Right lobe of liver (tissue), 6 donors: ENCODE results near the gene EVL. TPM values are rescaled to one million over a fixed set of nuclear protein-coding genes. Genes with fewer than 3 reads are reported as not detected.

Source experiments
- ATAC-seq, 4 donors: fragments of 200-7000 bp; cut with Tn5 transposase; one replicate each; pipeline ENCODE4 v1.9.1; 2020; ENCODE audit warnings: mild to moderate bottlenecking in 4 of 4, moderate library complexity in 4 of 4
- DNase-seq, 3 donors: peaks; one replicate each; pipeline ENCODE4 v3.0.0-alpha.2; 2020
- H3K27ac ChIP-seq, 3 donors: fragments of 200-600 bp; one replicate each; pipeline ENCODE4 v1.8.0; 2022
- H3K27me3 ChIP-seq, 2 donors: fragments of 200-600 bp; one replicate each; pipeline ENCODE4 v1.8.0; 2022
- H3K36me3 ChIP-seq, 4 donors: fragments of 200-600 bp; sonication (generic) in 1 of 4; one replicate each; pipeline versions ENCODE4 v1.5.1 to v1.8.0; 2017 to 2022; ENCODE audit warnings: control low read depth in 1 of 4
- H3K4me1 ChIP-seq, 4 donors: fragments of 200-600 bp; sonication (generic) in 1 of 4; one replicate each; pipeline versions ENCODE4 v1.5.1 to v1.8.0; 2017 to 2022; ENCODE audit warnings: control low read depth in 1 of 4
- H3K4me3 ChIP-seq, 3 donors: fragments of 200-600 bp; one replicate each; pipeline ENCODE4 v1.8.0; 2022
- H3K9me3 ChIP-seq, 4 donors: fragments of 200-600 bp; sonication (generic) in 1 of 4; one replicate each; pipeline versions ENCODE4 v1.5.1 to v1.8.0; 2017 to 2022; ENCODE audit warnings: control low read depth in 1 of 4
- POLR2A ChIP-seq: fragments of 450-650 bp; IDR thresholded peaks from one replicate; pipeline ENCODE4 v1.6.1; 2017; ENCODE audit warnings: antibody characterized with exemption, mild to moderate bottlenecking
- WGBS: methylation state at CpG from one replicate; pipeline ENCODE4 v1.1.6; 2018; ENCODE audit warnings: low coverage, low lambda C conversion rate; ENCODE audit not compliant: insufficient coverage; ENCODE audit errors: missing lambda C conversion rate; 5-methylcytosine and 5-hydroxymethylcytosine counted together
- intact Hi-C, 2 donors: fragments of 100-400 bp; cut with DNase I; formaldehyde crosslinking; loops; one replicate each; pipeline versions ENCODE4 v1.11.2 to v1.14.1; 2022
- total RNA-seq, 6 experiments: library from RNA; depleted of rRNA in 2 of 6; stranded (reverse); fragments of >200 nt in 2 of 6; fragmentation: NEBNext Ultra II Directional in 3 of 6; extraction: Animal tissue kit (Norgen Biotek cat#: 25700) in 3 of 6; gene quantifications; one replicate each; pipeline versions ENCODE4 v1.1.0 to v1.2.4, GENCODE V29; 2016 to 2023
- TF ChIP-seq, protein P1 (sequence below), 4 donors: fragments of 200-600 bp in 3 of 4; fragments of 450-650 bp in 1 of 4; IDR thresholded peaks; one replicate each; pipeline versions ENCODE4 v1.5.1 to v1.8.0; 2016 to 2022; ENCODE audit warnings: antibody characterized with exemption in 4 of 4, mild to moderate bottlenecking in 2 of 4
- donor health status: DM: no; HTN: yes; CAD: no.
- donor health status: DM: no; HTN: no; CAD: no.
- donor health status: DM: no; HTN: no; CAD: no.
- donor health status: DM: no; HTN: yes; CAD: no.
- donor health status: DM: no; HTN: yes; CAD: no.

Gene EVL
- total RNA-seq, 6 experiments from 2014 or later: 23.6 to 162 (median 68.4) TPM

DNA sequence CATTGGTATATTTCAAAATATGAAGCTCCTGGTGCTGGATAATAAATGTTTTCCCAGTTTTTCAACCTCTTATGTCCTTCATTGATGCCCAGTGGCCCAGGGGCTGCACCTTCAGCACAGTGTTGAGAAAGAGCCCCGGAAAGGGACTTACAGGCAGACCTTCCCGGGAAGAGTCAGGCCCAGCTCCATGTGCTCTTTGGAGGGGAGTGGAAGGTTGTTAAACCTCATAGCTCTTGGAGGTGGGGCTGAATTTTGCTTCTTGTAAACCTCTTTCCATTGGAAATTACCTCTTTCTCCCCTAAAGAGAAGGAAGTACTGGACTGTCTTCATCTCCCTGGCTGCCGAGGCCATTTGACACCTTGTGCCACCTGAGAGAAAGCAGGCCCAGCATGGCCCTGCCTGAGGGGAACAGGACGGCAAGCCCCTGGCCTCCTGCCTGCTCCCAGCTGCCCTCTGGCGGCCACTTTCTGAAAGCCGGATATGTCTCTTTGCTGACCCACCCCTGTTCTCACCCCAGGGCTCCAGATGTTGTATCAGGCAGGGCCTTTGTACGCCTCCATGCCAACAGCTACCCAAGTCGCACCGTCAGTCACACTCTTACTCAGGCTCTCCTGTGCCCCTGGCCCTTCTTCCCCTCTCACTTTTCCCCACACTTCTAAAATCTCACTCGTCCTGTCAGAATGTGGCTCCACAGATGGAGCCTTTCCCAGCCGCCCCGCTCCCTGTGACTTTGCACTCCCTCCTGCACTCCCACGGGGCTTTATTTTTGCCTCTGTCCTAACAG is 43.0 kb downstream of the EVL start:
- H3K4me1 ChIP-seq: peaks cover 0 to 27% (median 0%) of the 10 kb centered on the region in 4 donors
- intact Hi-C loops: no loop called here
- peak; percentile 76 to 88 (median 82) for ATAC-seq
- WGBS: 19% methylated on average over 10 of the region's 13 CpGs
- H3K27ac ChIP-seq: no peak overlapping the region
- no peaks in the 10 kb centered on the region for H3K27me3 ChIP-seq
- no peak overlapping the region for H3K4me3 ChIP-seq
- peaks cover 0 to 10% (median 0%) of the 10 kb centered on the region in 4 donors for H3K36me3 ChIP-seq
- TF ChIP-seq POLR2A: no peak
- TF ChIP-seq, protein P1, sequence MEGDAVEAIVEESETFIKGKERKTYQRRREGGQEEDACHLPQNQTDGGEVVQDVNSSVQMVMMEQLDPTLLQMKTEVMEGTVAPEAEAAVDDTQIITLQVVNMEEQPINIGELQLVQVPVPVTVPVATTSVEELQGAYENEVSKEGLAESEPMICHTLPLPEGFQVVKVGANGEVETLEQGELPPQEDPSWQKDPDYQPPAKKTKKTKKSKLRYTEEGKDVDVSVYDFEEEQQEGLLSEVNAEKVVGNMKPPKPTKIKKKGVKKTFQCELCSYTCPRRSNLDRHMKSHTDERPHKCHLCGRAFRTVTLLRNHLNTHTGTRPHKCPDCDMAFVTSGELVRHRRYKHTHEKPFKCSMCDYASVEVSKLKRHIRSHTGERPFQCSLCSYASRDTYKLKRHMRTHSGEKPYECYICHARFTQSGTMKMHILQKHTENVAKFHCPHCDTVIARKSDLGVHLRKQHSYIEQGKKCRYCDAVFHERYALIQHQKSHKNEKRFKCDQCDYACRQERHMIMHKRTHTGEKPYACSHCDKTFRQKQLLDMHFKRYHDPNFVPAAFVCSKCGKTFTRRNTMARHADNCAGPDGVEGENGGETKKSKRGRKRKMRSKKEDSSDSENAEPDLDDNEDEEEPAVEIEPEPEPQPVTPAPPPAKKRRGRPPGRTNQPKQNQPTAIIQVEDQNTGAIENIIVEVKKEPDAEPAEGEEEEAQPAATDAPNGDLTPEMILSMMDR (IDR thresholded peaks at IDR 0.05): peak; percentile 77 to 87 (median 84)
- no peaks in the 10 kb centered on the region for H3K9me3 ChIP-seq
- peak; percentile 77 to 81 (median 80) for DNase-seq

DNA sequence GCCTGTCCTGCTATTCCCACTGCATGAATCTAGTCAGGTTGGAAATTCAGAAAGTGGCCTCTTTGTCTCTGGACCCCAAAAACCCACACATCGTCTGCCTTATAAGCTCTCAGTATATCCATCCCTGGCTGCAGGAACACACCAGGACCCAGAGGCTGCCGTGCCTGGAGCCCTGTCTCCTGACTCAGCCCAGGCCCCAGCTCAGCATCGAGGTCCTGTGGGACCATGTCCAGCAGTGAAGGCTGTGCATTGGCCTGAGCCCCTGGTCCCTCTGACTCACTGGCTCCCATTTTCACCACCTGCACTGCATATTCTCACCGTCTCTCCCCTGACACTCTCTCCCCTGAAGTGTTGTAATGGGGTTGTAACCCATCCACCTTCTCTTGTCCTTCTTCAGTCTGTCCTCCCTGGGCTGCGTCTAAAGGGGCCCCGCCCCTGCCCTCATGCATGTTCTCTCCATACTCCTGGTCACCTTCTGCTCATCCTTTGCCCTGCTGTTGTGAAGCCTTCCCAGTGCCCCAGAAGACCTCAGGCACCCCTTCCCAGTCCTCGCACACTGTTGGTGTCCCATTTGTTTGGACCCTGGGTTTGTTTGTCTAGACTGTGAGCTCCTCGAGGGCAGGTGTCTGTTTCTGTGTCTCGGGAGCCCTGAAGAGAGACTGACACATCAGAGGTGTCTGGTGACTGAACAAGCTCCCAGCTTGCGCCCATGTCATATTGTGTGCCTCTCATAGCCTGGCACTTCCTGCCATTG is 43.8 kb downstream of the EVL start:
- no peaks in the 10 kb centered on the region for H3K9me3 ChIP-seq
- WGBS: 70% methylated on average over 7 of the region's 10 CpGs
- intact Hi-C loops: no loop called here
- no peaks in the 10 kb centered on the region for H3K27me3 ChIP-seq
- peaks cover 0 to 20% (median 0%) of the 10 kb centered on the region in 4 donors for H3K4me1 ChIP-seq
- no peak for TF ChIP-seq POLR2A
- TF ChIP-seq, protein P1 (IDR thresholded peaks at IDR 0.05): no peak
- no peak for DNase-seq
- peaks cover 0 to 10% (median 0%) of the 10 kb centered on the region in 4 donors for H3K36me3 ChIP-seq
- no peak for ATAC-seq
- no peak overlapping the region for H3K27ac ChIP-seq
- no peak overlapping the region for H3K4me3 ChIP-seq

DNA sequence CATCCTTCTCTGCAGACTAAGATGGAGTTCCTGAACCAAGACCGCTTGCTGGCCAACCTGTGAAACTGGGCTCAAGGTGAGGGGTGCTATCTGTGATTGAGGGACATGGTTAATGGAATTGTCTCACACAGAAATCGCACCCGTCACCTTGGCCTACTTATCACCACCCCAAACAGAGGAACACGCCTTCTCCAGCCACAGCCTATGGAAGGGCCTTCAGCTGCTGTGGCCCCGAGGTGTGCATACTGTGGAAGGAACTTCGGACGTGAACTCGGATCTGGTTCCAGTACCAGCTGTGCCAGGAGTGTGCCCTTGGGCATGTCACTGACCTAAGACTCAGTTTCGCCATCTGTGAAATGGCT is 44.4 kb downstream of the EVL start:
- no peak for TF ChIP-seq POLR2A
- TF ChIP-seq, protein P1 (IDR thresholded peaks at IDR 0.05): no peak
- intact Hi-C loops: no loop called here
- peaks cover 0 to 10% (median 0%) of the 10 kb centered on the region in 4 donors for H3K36me3 ChIP-seq

GRCh38 chr14:100110816-100111215 is 45.6 kb downstream of the EVL start:
- no peak for TF ChIP-seq POLR2A
- TF ChIP-seq, protein P1 (IDR thresholded peaks at IDR 0.05): no peak
- no peaks in the 10 kb centered on the region for H3K9me3 ChIP-seq
- H3K27ac ChIP-seq: no peak overlapping the region
- H3K4me1 ChIP-seq: peaks cover 0 to 13% (median 0%) of the 10 kb centered on the region in 4 donors
- no peak for DNase-seq
- H3K4me3 ChIP-seq: no peak overlapping the region
- ATAC-seq: no peak
- peaks cover 0 to 14% (median 0%) of the 10 kb centered on the region in 4 donors for H3K36me3 ChIP-seq
- no peaks in the 10 kb centered on the region for H3K27me3 ChIP-seq
- WGBS: 100% methylated on average over 5 of the region's 6 CpGs
- intact Hi-C loops: loop anchor here in 1 of 2 donors (10.0 kb wide), 1 partner anchor 126 kb away; no protein-coding TSS in a partner anchor

More for the DNA sequence above, 44.4 kb downstream of the EVL start:
- DNase-seq: no peak
- no peak for ATAC-seq
- H3K27ac ChIP-seq: no peak overlapping the region
- H3K4me1 ChIP-seq: peaks cover 0 to 14% (median 0%) of the 10 kb centered on the region in 4 donors
- no CpG with 5 or more reads among the region's 9 CpGs for WGBS
- no peak overlapping the region for H3K4me3 ChIP-seq
- no peaks in the 10 kb centered on the region for H3K9me3 ChIP-seq
- no peaks in the 10 kb centered on the region for H3K27me3 ChIP-seq
